Measurements from ENCODE around the gene P4HA1. TPM values are rescaled to one million over a fixed set of nuclear protein-coding genes. Genes with fewer than 3 reads are reported as not detected.

Gene P4HA1
- total RNA-seq, 3 donors from 2014 or later (not counting 1 experiment from before 2014, with no cell fraction given), result 13.0 to 16.3 (median 13.9) TPM

GRCh38 chr10:73075829-73076228 is 20.8 kb downstream of the P4HA1 start:
- whole genome bisulfite sequencing (ENCODE audit: insufficient coverage), result 90% methylated on average over 3 of the region's 3 CpGs
- no peak for DNase-seq
- TF ChIP-seq CTCF (IDR thresholded peaks at IDR 0.05), result no peak
- intact Hi-C loops (cut with micrococcal nuclease), result no loop called here
- Mint-ChIP-seq H3K36me3 (peaks cover 14% of the 10 kb centered on the region), H3K27ac (no peak overlapping the region), H3K4me3 (no peak overlapping the region), H3K9me3 (no peaks in the 10 kb centered on the region), H3K27me3 (ENCODE audit: low read depth in 2 of 2) (no peaks in the 10 kb centered on the region), H3K4me1 (peaks cover 8 to 9% of the 10 kb centered on the region in 2 donors)
- Histone ChIP-seq H3K4me1 (ENCODE audit: control insufficient read depth, insufficient read depth, low read length) (no peaks in the 10 kb centered on the region), H3K4me3 (ENCODE audit: low read length) (no peak overlapping the region), H3K27me3 (ENCODE audit: control insufficient read depth, insufficient read depth, low read length) (no peaks in the 10 kb centered on the region), H3K27ac (ENCODE audit: low read length) (no peak overlapping the region), H3K9me3 (ENCODE audit: control insufficient read depth, insufficient read depth, low read length) (no peaks in the 10 kb centered on the region), H3K36me3 (ENCODE audit: control insufficient read depth, insufficient read depth, low read length) (peaks cover 22% of the 10 kb centered on the region)
- no peak for ATAC-seq

- peaks cover 24% of the 10 kb centered on the region for H3K36me3 ChIP-seq (ENCODE audit: control insufficient read depth, insufficient read depth, low read length)
- Mint-ChIP-seq H3K4me3 (no peak overlapping the region), H3K27ac (peak overlapping the region in 1 of 2 donors; percentile 31), H3K4me1 (peaks cover 8 to 9% of the 10 kb centered on the region in 2 donors), H3K36me3 (peaks cover 14% of the 10 kb centered on the region), H3K27me3 (ENCODE audit: low read depth in 2 of 2) (no peaks in the 10 kb centered on the region), H3K9me3 (no peaks in the 10 kb centered on the region)
- H3K27me3 ChIP-seq (ENCODE audit: control insufficient read depth, insufficient read depth, low read length), result no peaks in the 10 kb centered on the region
- no peak overlapping the region for H3K27ac ChIP-seq (ENCODE audit: low read length)
- no peaks in the 10 kb centered on the region for H3K9me3 ChIP-seq (ENCODE audit: control insufficient read depth, insufficient read depth, low read length)
- DNase-seq (no peak), ATAC-seq (no peak)
- intact Hi-C loops (cut with micrococcal nuclease), result no loop called here
- no peak overlapping the region for H3K4me3 ChIP-seq (ENCODE audit: low read length)
- no peaks in the 10 kb centered on the region for H3K4me1 ChIP-seq (ENCODE audit: control insufficient read depth, insufficient read depth, low read length)
- TF ChIP-seq CTCF (IDR thresholded peaks at IDR 0.05), result no peak
Observed at GRCh38 chr10:73073627-73074026, 23.0 kb downstream of the P4HA1 start.

GRCh38 chr10:73065441-73065840 is 31.2 kb downstream of the P4HA1 start:
- no peaks in the 10 kb centered on the region for H3K27me3 Mint-ChIP-seq (ENCODE audit: low read depth in 2 of 2)
- intact Hi-C loops (cut with micrococcal nuclease), result no loop called here
- 100% methylated on average over 1 of the region's 1 CpG for WGBS (ENCODE audit: insufficient coverage)
- H3K36me3 ChIP-seq (ENCODE audit: control insufficient read depth, insufficient read depth, low read length), result peaks cover 10% of the 10 kb centered on the region
- peaks cover 6 to 7% of the 10 kb centered on the region in 2 donors for H3K4me1 Mint-ChIP-seq
- no peaks in the 10 kb centered on the region for H3K9me3 ChIP-seq (ENCODE audit: control insufficient read depth, insufficient read depth, low read length)
- TF ChIP-seq CTCF (IDR thresholded peaks at IDR 0.05), result no peak
- DNase-seq (no peak), ATAC-seq (no peak)
- no peak overlapping the region for H3K4me3 Mint-ChIP-seq
- H3K36me3 Mint-ChIP-seq, result no peaks in the 10 kb centered on the region
- no peak overlapping the region for H3K27ac Mint-ChIP-seq
- H3K9me3 Mint-ChIP-seq, result no peaks in the 10 kb centered on the region
- H3K27ac ChIP-seq (ENCODE audit: low read length), result no peak overlapping the region
- H3K27me3 ChIP-seq (ENCODE audit: control insufficient read depth, insufficient read depth, low read length), result no peaks in the 10 kb centered on the region
- no peaks in the 10 kb centered on the region for H3K4me1 ChIP-seq (ENCODE audit: control insufficient read depth, insufficient read depth, low read length)
- H3K4me3 ChIP-seq (ENCODE audit: low read length), result no peak overlapping the region

GRCh38 chr10:73061743-73062142 is 34.9 kb downstream of the P4HA1 start:
- no peak for DNase-seq
- no peak for ATAC-seq
- no peaks in the 10 kb centered on the region for H3K27me3 Mint-ChIP-seq (ENCODE audit: low read depth in 2 of 2)
- peaks cover 7 to 9% of the 10 kb centered on the region in 2 donors for H3K4me1 Mint-ChIP-seq
- Histone ChIP-seq H3K4me1 (ENCODE audit: control insufficient read depth, insufficient read depth, low read length) (no peaks in the 10 kb centered on the region), H3K27ac (ENCODE audit: low read length) (no peak overlapping the region), H3K4me3 (ENCODE audit: low read length) (no peak overlapping the region), H3K27me3 (ENCODE audit: control insufficient read depth, insufficient read depth, low read length) (no peaks in the 10 kb centered on the region), H3K36me3 (ENCODE audit: control insufficient read depth, insufficient read depth, low read length) (peaks cover 2% of the 10 kb centered on the region), H3K9me3 (ENCODE audit: control insufficient read depth, insufficient read depth, low read length) (no peaks in the 10 kb centered on the region)
- WGBS (ENCODE audit: insufficient coverage), result 93% methylated on average over 1 of the region's 1 CpG
- H3K36me3 Mint-ChIP-seq, result no peaks in the 10 kb centered on the region
- no peak overlapping the region for H3K27ac Mint-ChIP-seq
- H3K4me3 Mint-ChIP-seq, result no peak overlapping the region
- TF ChIP-seq CTCF (IDR thresholded peaks at IDR 0.05), result no peak
- intact Hi-C loops (cut with micrococcal nuclease), result loop anchor here (1.0 kb wide), 1 partner anchor 697 kb away; no protein-coding TSS in a partner anchor
- H3K9me3 Mint-ChIP-seq, result no peaks in the 10 kb centered on the region
